ENCODE results near the gene ZXDC. TPM values are rescaled to one million over a fixed set of nuclear protein-coding genes. Genes with fewer than 3 reads are reported as not detected.

Gene ZXDC
- total RNA-seq, 1 experiment from 2014 or later, result 28.3 TPM

GRCh38 chr3:126521122-126521891, 45.6 kb upstream of the ZXDC start:
- Histone ChIP-seq H3K23ac (ENCODE audit: insufficient read length, low read depth, low read length) (no peak overlapping the region), H2BK20ac (ENCODE audit: low read depth, low read length, poor library complexity, severe bottlenecking) (no peak overlapping the region), H3K9me3 (ENCODE audit: control insufficient read depth, low read depth, low read length) (no peaks in the 10 kb centered on the region), H3K27ac (ENCODE audit: insufficient read length, low read depth, low read length) (no peak overlapping the region), H3K23me2 (ENCODE audit: insufficient read length, low read depth, low read length, poor library complexity, severe bottlenecking) (no peaks in the 10 kb centered on the region), H3K4me1 (ENCODE audit: insufficient read depth, low read length) (no peaks in the 10 kb centered on the region), H2AK5ac (ENCODE audit: insufficient read length, low read length) (no peak overlapping the region), H3K79me2 (ENCODE audit: insufficient read depth, low read length) (no peaks in the 10 kb centered on the region), H3K14ac (ENCODE audit: insufficient read depth, low read length) (no peak overlapping the region), H2AFZ (ENCODE audit: low read length) (no peak overlapping the region), H2BK12ac (ENCODE audit: insufficient read length, low read depth, low read length) (no peak overlapping the region), H2BK15ac (ENCODE audit: low read depth, low read length) (no peak overlapping the region), H2BK120ac (ENCODE audit: low read depth, low read length, poor library complexity, severe bottlenecking) (no peak overlapping the region), H3K4ac (ENCODE audit: low read depth, low read length) (no peak overlapping the region), H4K5ac (ENCODE audit: insufficient read length, low read depth, low read length) (no peak overlapping the region), H3K27me3 (ENCODE audit: insufficient read depth, low read length) (no peaks in the 10 kb centered on the region; the same call in 1 of the 2 replicates), H4K8ac (replicated peaks; ENCODE audit: insufficient read length, low read depth, low read length) (no peak overlapping the region), H2BK5ac (ENCODE audit: insufficient read length, low read length) (no peak overlapping the region), H3T11ph (ENCODE audit: low read length) (no peak overlapping the region), H3K9ac (ENCODE audit: extremely low read depth, insufficient read length, low read length) (no peak overlapping the region), H4K91ac (ENCODE audit: insufficient read length, low read depth, low read length) (no peak overlapping the region), H3K4me2 (ENCODE audit: insufficient read depth, insufficient read length, low read length) (no peak overlapping the region), H4K20me1 (ENCODE audit: control insufficient read depth, insufficient read depth, insufficient read length) (no peaks in the 10 kb centered on the region), H3K18ac (ENCODE audit: insufficient read length, low read depth, low read length) (no peak overlapping the region), H3K56ac (ENCODE audit: insufficient read length, low read depth, low read length) (no peak overlapping the region), H3K79me1 (ENCODE audit: insufficient read depth, low read depth, low read length, poor library complexity, severe bottlenecking) (no peaks in the 10 kb centered on the region)
- H3K9me3 Mint-ChIP-seq, result no peaks in the 10 kb centered on the region; a peak in 1 of 5 replicates
- no peak overlapping the region for H3K4me3 Mint-ChIP-seq
- DNase-seq, result no peak
- H3K36me3 Mint-ChIP-seq (ENCODE audit: insufficient read depth in 1 of 3, low read depth in 3 of 3), result no peaks in the 10 kb centered on the region
- peaks cover 4 to 15% of the 10 kb centered on the region in 2 experiments; a peak in 2 of 4 replicates for H3K4me1 Mint-ChIP-seq
- WGBS (ENCODE audit: extremely low coverage, insufficient read length, low lambda C conversion rate), result no CpG with 5 or more reads among the region's 11 CpGs
- peaks cover 39% of the 10 kb centered on the region for H3K27me3 Mint-ChIP-seq (ENCODE audit: low read depth)
- no peak overlapping the region for H3K27ac Mint-ChIP-seq
- TF ChIP-seq CTCF (conservative IDR thresholded peaks at IDR 0.05), result no peak
